Mesendoderm (in vitro differentiated cells): ENCODE results near the gene FSD1.
"Not testable (repeated sequence)": the region's sequence is repeated elsewhere in the genome, so short reads cannot be mapped to it uniquely, and the experiment has no call there.

Experiments used
- DNase-seq: peaks from one replicate; pipeline ENCODE4 v3.0.0; 2013
- H2AK5ac ChIP-seq: 2 replicates; pipeline ENCODE4 v1.6.1; 2013; ENCODE audit warnings: low read length, inconsistent platforms
- H2BK120ac ChIP-seq: 2 replicates; pipeline ENCODE4 v1.6.1; 2013; ENCODE audit warnings: low read depth, mild to moderate bottlenecking, low read length, moderate library complexity, mixed read lengths
- H2BK15ac ChIP-seq: replicated peaks from 2 replicates; pipeline ENCODE4 v1.6.1; 2013; ENCODE audit warnings: low read depth, mild to moderate bottlenecking, moderate library complexity
- H2BK5ac ChIP-seq: 2 replicates; pipeline ENCODE4 v1.6.1; 2013; ENCODE audit warnings: low read length, inconsistent platforms
- H3K18ac ChIP-seq: 2 replicates; pipeline ENCODE4 v1.6.1; 2013; ENCODE audit warnings: mild to moderate bottlenecking, low read length, mixed read lengths
- H3K23ac ChIP-seq: one replicate; pipeline ENCODE4 v1.6.1; 2013; ENCODE audit warnings: low read length
- H3K27ac ChIP-seq: 2 replicates; pipeline ENCODE4 v1.5.1; 2013; ENCODE audit warnings: low read depth, mild to moderate bottlenecking, inconsistent platforms, low read length, moderate library complexity
- H3K27me3 ChIP-seq: 2 replicates; pipeline ENCODE4 v1.6.1; 2013; ENCODE audit warnings: low read length, control low read depth, mild to moderate bottlenecking, inconsistent platforms; ENCODE audit not compliant: insufficient read depth, poor library complexity
- H3K36me3 ChIP-seq: 2 replicates; pipeline ENCODE4 v1.6.1; 2013; ENCODE audit warnings: low read length, inconsistent platforms; ENCODE audit not compliant: control insufficient read depth, insufficient read depth
- H3K4ac ChIP-seq: one replicate; pipeline ENCODE4 v1.6.1; 2013; ENCODE audit warnings: low read depth, mild to moderate bottlenecking, low read length, moderate library complexity
- H3K4me1 ChIP-seq: 2 replicates; pipeline ENCODE4 v1.6.1; 2013; ENCODE audit warnings: low read depth, low read length, inconsistent platforms; ENCODE audit not compliant: control insufficient read depth
- H3K4me2 ChIP-seq: 2 replicates; pipeline ENCODE4 v1.6.1; 2013; ENCODE audit warnings: low read length
- H3K4me3 ChIP-seq: 2 replicates; pipeline ENCODE4 v1.5.1; 2013; ENCODE audit warnings: mild to moderate bottlenecking, low read length
- H3K56ac ChIP-seq: one replicate; pipeline ENCODE4 v1.6.1; 2013; ENCODE audit warnings: low read length
- H3K79me1 ChIP-seq: 2 replicates; pipeline ENCODE4 v1.6.1; 2013; ENCODE audit warnings: low read length, inconsistent platforms
- H3K79me2 ChIP-seq: 2 replicates; pipeline ENCODE4 v1.6.1; 2013; ENCODE audit warnings: mild to moderate bottlenecking, low read length; ENCODE audit not compliant: control insufficient read depth, insufficient read depth
- H3K9ac ChIP-seq: 2 replicates; pipeline ENCODE4 v1.6.1; 2013; ENCODE audit warnings: low read length, inconsistent platforms
- H4K5ac ChIP-seq: one replicate; pipeline ENCODE4 v1.6.1; 2013; ENCODE audit warnings: low read length
- H4K8ac ChIP-seq: one replicate; pipeline ENCODE4 v1.6.1; 2013; ENCODE audit warnings: low read depth, mild to moderate bottlenecking, control low read depth, low read length, moderate library complexity
- WGBS: extraction: QIAGEN DNeasy Blood & Tissue Kit; methylation state at CpG from one replicate; pipeline ENCODE4 v1.1.7; 2013; ENCODE audit warnings: low lambda C conversion rate, missing lambda C conversion rate; ENCODE audit not compliant: insufficient coverage; ENCODE audit errors: extremely low coverage; 5-methylcytosine and 5-hydroxymethylcytosine counted together

The FSD1 gene

DNA sequence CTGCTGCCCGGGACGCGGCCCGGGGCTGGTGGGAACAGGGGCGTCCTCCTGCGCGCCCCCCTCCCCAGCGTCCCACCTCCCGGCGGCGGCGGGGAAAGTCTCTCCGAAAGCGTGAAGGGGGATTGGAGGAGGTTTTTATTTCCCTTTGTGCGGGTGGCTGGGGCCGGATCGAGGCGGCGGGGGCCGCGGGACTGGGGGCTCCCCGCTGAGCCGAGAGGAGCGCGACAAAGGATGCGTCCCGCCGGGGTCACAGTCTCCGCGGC, 25.2 kb upstream of the FSD1 start:
- WGBS = no CpG with 5 or more reads among the region's 30 CpGs
- Histone ChIP-seq H2BK5ac (no peak overlapping the region), H2BK120ac (no peak overlapping the region), H3K4me2 (peak overlapping the region; percentile 64), H3K23ac (no peak overlapping the region), H3K79me1 (no peaks in the 10 kb centered on the region), H3K9ac (peak overlapping the region; percentile 45), H4K5ac (no peak overlapping the region), H3K18ac (peak overlapping the region; percentile 47), H3K27me3 (peaks cover 8% of the 10 kb centered on the region), H3K36me3 (no peaks in the 10 kb centered on the region), H3K79me2 (no peaks in the 10 kb centered on the region), H3K4me1 (no peaks in the 10 kb centered on the region), H3K27ac (no peak overlapping the region), H4K8ac (no peak overlapping the region), H2BK15ac (no peak overlapping the region), H3K56ac (peak overlapping the region; percentile 72), H3K4ac (no peak overlapping the region), H3K4me3 (peak overlapping the region; percentile 24), H2AK5ac (no peak overlapping the region)
- DNase-seq = no peak

- Histone ChIP-seq H4K8ac (no peak overlapping the region), H3K27ac (no peak overlapping the region), H2BK120ac (no peak overlapping the region), H3K4me1 (no peaks in the 10 kb centered on the region), H3K4ac (no peak overlapping the region), H2BK15ac (no peak overlapping the region), H3K4me2 (peak overlapping the region; percentile 64), H3K79me2 (no peaks in the 10 kb centered on the region), H4K5ac (no peak overlapping the region), H3K79me1 (no peaks in the 10 kb centered on the region), H3K4me3 (peak overlapping the region; percentile 24), H3K9ac (peak overlapping the region; percentile 45), H3K18ac (peak overlapping the region; percentile 34), H3K27me3 (peaks cover 8% of the 10 kb centered on the region), H2BK5ac (no peak overlapping the region), H2AK5ac (no peak overlapping the region), H3K36me3 (no peaks in the 10 kb centered on the region), H3K23ac (no peak overlapping the region), H3K56ac (peak overlapping the region; percentile 72)
- no CpG with 5 or more reads among the region's 71 CpGs for WGBS
- DNase-seq = no peak
These were observed 24.6 kb upstream of the FSD1 start for GRCh38 chr19:4279530-4280422.

DNA sequence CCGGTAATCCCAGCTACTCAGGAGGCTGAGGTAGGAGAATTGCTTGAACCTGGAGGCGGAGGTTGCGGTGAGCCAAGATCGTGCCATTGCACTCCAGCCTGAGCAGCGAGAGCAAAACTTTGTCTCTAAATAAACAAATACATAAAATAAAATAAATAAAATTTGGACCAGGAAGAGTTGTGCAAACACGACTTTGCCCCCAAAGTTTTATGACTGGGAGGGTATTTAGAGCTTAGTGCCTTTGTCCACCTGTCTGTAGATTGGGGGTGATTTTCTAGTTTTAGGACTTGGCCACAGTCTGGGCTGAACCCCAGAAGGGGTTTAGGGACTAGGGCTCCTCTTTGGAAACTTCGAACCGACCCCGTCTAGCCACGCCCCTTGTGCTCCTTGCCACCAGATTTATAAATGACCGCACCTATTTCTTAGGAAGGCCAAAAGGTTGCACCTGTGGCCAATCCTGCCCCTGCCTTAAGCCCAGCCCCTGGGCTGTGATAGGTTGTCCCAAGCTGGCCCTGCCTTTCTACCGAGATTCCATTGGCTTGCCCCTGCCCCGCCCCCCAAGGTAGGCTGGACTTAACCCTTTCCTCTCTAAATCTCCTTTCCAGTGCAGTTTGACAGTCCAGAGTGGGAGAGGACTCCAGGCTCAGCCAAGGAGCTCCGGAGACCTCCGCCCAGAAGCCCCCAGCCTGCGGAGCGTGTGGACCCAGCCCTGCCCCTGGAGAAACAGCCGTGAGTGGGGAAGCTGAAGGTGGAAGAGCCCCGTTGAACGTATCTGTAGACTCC, 20.0 kb upstream of the FSD1 start:
- no peak overlapping the region for H3K4me3 ChIP-seq
- no peak overlapping the region for H4K5ac ChIP-seq
- H3K56ac ChIP-seq = no peak overlapping the region
- no CpG with 5 or more reads among the region's 20 CpGs for WGBS
- H3K79me1 ChIP-seq = no peaks in the 10 kb centered on the region
- H3K4me2 ChIP-seq = no peak overlapping the region
- no peak overlapping the region for H2BK15ac ChIP-seq
- H4K8ac ChIP-seq = no peak overlapping the region
- H3K18ac ChIP-seq = no peak overlapping the region
- no peaks in the 10 kb centered on the region for H3K36me3 ChIP-seq
- no peak overlapping the region for H3K23ac ChIP-seq
- no peak overlapping the region for H3K27ac ChIP-seq
- peak; percentile 88 for DNase-seq
- no peak overlapping the region for H2BK120ac ChIP-seq
- no peaks in the 10 kb centered on the region for H3K4me1 ChIP-seq
- peaks cover 8% of the 10 kb centered on the region for H3K27me3 ChIP-seq
- no peaks in the 10 kb centered on the region for H3K79me2 ChIP-seq
- H3K9ac ChIP-seq = no peak overlapping the region
- no peak overlapping the region for H2BK5ac ChIP-seq
- no peak overlapping the region for H2AK5ac ChIP-seq
- H3K4ac ChIP-seq = no peak overlapping the region

- H3K4me1 ChIP-seq = no peaks in the 10 kb centered on the region
- H4K8ac ChIP-seq = no peak overlapping the region
- H2BK5ac ChIP-seq = no peak overlapping the region
- no peak overlapping the region for H3K18ac ChIP-seq
- no peaks in the 10 kb centered on the region for H3K79me2 ChIP-seq
- no peak overlapping the region for H3K23ac ChIP-seq
- no peak overlapping the region for H2BK15ac ChIP-seq
- no peak overlapping the region for H3K4ac ChIP-seq
- H3K36me3 ChIP-seq = no peaks in the 10 kb centered on the region
- no peak overlapping the region for H4K5ac ChIP-seq
- H2BK120ac ChIP-seq = no peak overlapping the region
- H3K27me3 ChIP-seq = peaks cover 4% of the 10 kb centered on the region
- DNase-seq = no peak
- no peak overlapping the region for H3K56ac ChIP-seq
- no peak overlapping the region for H3K4me2 ChIP-seq
- H3K4me3 ChIP-seq = no peak overlapping the region
- H3K79me1 ChIP-seq = no peaks in the 10 kb centered on the region
- no CpG with 5 or more reads among the region's 6 CpGs for WGBS
- H3K27ac ChIP-seq = no peak overlapping the region
- H2AK5ac ChIP-seq = no peak overlapping the region
- no peak overlapping the region for H3K9ac ChIP-seq
These were observed 19.4 kb upstream of the FSD1 start for GRCh38 chr19:4284974-4285373.

DNA sequence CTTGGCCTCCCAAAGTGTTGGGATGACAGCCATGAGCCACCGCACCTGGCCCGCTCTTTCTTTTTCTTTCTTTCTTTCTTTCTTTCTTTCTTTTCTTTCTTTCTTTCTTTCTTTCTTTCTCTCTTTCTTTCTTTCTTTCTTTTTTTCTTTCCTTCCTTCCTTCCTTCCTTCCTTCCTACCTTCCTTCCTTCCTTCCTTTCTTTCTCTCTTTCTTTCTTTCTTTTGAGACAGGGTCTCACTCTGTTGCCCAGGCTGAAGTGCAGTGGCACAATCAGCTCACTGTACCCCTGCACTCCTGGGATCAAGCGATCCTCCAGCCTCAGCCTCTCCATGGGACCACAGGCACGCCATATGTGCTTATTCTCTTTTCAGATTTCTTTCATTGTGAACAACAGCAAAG, 18.3 kb upstream of the FSD1 start:
- H3K23ac ChIP-seq, H3K79me1 ChIP-seq, H3K4ac ChIP-seq, H3K36me3 ChIP-seq, H3K18ac ChIP-seq, H2BK5ac ChIP-seq, H3K4me3 ChIP-seq, H3K27ac ChIP-seq, H3K79me2 ChIP-seq, H4K5ac ChIP-seq, H3K4me2 ChIP-seq, H3K27me3 ChIP-seq, H3K56ac ChIP-seq, DNase-seq, H3K9ac ChIP-seq, H2BK15ac ChIP-seq, H3K4me1 ChIP-seq, H4K8ac ChIP-seq, H2AK5ac ChIP-seq, H2BK120ac ChIP-seq: not testable (repeated sequence)
- no CpG with 5 or more reads among the region's 4 CpGs for WGBS
